DMS114 treated with DMSO at 0.1 percent for 48 hours (cell line): Measurements from ENCODE around the gene MICU2.

Source experiments
- DNase-seq: peaks from one replicate; lab custom pipeline; 2025; ENCODE audit not compliant: unreplicated experiment; lab: John Stamatoyannopoulos, UW

Gene MICU2

DNA sequence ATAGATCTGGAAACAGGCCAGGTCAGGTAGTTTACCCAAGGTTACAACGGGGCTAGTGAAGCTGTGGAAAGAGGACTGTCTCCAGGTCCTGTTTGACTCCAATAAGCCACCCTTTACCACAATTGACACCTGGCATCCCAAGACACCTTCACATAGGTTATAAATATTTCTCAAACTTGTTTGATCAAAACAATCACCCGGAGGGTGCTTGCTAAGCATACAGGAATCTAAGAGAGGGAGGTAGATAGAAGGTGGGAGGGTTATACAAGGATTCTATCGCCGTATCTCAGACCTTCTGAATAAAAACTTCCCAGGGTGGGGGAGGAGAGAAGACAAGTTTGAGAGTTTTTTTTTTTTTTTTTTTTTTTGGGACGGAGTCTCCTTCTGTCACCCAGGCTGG, 55.4 kb downstream of the MICU2 start:
- DNase-seq = no peak

DNA sequence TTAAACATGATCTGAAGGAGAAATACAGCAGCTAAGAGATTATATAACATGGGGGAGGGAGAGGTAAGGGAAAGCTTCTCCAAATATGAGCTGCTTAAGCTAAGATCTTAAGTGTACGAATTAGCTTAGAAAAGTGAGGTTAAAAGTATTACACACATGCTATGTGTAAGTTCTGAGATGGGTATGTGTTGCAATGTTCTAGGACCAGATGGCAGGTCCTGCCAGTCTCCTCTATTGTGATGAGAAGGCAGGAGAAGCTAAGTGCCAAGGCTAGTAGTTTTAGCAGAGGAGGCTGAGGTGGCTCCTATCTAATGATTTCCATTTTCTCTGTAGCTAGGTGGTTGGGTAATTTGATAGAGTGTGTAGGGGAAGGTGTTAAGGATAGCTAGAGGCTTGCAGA, 57.6 kb downstream of the MICU2 start:
- no peak for DNase-seq

DNA sequence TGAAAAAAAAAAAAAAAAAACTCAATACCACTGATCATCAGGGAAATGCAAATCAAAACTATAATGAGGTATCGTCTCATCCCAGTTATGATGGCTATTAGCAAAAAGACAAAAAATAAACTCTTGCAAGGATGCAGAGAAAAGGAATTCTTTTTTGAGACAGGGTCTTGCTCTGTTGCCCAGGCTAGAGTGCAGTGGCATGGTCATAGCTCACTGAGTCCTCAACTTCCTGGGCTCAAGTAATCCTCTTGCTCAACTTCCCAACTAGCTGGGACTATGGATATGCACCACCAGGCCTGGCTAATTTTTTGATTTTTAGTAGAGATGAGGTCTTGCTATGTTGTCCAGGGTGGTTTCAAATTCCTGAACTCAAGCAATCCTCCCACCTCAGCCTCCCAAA, 59.5 kb downstream of the MICU2 start:
- DNase-seq = no peak

DNA sequence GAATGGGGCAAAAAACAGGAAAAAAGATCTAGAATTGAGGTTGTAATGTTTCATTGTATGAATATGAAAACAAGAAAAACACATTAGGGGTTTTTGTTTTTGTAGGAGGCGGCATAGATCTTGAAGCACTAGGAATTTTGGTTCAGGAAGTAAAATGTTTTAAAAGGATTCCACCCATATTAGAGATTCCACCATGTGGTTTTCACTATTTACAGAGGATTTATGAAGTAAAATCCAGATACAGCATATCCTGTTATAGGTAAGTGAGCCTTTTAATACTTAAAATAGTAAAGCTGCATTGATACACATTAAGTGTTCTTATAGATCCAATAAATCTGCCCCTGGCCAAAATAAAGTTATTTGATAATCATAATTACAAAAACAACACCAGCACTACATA, 61.4 kb downstream of the MICU2 start:
- no peak for DNase-seq

DNA sequence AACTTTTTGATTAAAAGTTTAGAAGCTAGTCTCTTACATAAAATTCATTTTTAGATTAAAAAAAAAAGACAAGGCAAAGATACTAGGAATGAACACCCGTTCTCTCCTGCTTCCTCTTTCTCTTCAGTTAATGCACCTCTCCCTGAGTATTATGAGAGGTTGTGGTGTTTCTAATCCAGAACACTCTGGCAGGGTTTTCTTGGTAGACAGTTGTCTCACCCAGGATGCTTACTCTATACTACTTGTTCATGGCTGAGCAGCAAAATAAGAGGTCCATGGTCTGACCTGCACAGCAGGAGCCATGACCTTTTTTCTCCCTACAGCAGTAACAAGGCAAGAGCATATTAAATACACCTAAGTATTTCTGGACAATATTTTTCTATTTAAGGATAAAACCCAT, 62.0 kb downstream of the MICU2 start:
- DNase-seq = no peak

DNA sequence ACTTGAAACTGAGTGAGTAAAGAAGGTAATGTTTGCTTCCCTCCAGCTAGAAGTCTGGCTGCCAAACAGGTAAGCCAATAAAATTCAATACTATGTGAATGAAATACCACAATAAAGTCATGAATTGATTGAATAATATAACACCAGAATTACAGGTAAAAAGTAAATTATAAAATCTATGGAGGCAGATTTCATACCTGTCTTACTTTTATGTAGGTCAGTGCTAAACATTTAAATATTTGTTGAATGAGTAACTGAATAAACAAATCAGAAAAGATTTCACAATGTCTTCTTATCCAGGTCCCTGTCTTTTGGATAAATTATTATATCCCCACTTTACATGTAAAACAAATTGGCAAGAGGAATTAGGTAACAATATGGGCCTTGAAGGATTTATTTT, 62.7 kb downstream of the MICU2 start:
- no peak for DNase-seq

DNA sequence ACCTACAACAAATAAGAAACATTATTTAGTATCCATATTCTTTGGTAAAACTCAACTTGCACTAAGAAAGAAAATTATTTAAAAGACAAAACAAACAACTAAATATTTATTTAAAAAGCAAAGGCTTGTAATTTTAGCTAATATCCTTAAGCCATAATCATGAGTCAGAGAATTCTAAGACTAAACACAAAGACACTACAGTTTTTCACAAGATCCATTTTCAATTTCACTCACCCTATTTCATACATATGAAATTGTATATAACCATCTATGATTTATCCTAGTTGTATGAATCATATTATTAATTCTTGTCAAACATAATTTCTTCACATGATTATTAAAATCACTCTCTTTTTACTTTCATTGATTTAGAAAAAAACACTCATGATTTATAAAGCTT, 64.3 kb downstream of the MICU2 start:
- no peak for DNase-seq

DNA sequence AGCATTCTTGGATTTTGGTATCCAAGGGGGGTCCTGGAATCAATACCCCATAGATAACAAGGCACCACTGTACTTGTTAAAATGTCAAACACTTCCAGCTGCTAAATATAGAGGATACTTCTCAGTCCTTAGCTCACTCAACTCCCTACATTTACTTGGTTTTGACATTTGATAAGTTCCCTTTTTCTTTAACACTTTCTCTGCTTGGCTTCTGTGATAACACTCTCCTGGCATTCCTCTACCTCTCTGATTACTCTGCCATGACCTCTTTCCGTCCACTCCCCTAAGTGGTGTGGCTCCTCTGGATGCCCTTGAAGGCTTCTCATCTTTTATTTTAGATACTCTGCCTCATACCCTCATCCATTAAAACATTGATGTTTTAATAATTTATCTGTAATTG, 65.2 kb downstream of the MICU2 start:
- no peak for DNase-seq

DNA sequence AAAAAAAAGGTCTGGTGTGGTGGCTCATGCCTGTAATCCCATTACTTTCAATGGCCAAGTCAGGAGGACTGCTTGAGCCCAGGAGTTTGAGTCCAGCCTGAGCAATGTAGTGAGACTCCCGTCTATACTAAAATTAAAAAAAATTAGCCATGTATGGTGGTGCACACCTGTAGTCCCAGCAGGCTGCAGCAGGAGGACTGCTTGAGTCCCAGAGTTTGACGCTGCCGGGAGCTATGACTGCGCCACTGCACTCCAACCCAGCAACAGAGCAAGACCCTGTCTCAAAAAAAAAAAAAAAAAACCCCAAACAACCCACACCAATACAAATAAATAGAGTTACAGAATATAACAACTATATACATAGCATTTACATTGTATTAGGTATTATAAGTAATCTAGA, 65.7 kb downstream of the MICU2 start:
- no peak for DNase-seq

DNA sequence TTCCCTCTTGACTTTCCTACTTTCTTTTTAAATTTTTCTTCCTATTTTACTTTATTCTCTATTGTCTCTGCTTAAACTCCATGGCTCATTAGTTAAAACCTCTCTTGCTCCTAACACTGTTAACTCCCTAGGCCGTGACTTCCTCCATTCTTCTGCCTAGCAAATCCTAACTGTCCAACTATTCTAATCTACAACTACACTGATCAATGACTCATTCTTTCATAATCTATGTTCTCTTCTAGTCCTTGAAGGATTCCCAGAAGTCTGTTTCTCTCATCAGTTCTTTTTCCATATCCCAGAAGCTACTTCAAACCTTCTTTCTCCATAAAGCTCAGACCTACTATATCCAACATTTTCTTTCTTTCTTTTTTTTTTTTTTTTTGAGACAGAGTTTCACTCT, 66.9 kb downstream of the MICU2 start:
- DNase-seq = no peak

DNA sequence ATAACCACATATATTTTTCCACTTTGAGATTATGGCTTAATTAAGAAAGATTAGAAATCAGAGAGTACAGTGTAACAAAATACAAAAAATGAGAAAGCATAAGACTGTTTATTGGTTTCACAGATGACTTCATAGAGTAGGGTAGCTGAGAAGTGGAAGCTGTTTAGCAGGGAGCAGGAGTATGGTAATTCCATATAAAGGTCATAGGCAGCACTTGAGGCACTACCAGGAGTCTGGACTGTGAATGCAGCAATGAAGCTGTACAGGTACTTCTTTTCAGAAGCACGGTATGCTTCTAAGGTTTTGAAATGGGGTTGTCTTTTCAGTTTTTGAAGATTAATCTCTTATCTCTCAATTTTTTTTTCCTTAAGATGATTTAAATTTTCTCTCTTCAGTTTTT, 69.2 kb downstream of the MICU2 start:
- DNase-seq = no peak

DNA sequence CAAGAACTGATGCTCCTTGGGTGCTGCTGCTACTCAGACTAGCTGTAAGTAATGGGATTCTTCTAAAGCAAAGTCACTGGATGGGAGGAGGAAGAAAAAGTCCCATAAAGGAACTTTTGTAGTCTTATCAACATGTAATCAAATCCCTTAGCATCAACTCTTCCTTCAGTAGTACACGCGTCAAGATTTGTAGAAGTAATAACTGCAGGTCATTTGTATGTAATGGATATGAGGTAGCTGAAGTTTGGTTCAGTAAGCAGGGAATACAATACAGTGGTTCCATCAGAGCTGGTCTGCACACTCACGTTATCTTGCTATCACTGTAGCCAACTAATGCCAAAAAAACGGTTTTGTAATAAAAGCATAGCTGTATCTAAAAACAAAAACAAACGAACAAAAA, 72.5 kb downstream of the MICU2 start:
- no peak for DNase-seq

DNA sequence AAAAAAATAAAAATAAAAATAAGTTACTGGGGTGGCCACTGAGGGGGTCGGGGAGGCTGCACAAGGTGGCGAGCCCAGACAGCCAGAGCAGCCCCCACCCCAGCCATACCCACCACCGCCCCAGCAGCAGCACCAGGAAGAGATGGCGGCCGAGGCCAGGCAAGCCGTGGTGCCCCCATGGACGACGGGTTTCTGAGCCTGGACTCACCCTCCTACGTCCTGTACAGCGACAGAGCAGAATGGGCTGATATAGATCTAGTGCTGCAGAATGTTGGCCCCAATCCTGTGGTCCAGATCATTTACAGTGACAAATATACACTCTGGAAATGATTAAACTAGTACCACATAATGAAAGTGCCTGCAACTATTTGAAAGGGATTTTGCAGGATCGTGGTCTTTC, 73.3 kb downstream of the MICU2 start:
- DNase-seq = no peak

DNA sequence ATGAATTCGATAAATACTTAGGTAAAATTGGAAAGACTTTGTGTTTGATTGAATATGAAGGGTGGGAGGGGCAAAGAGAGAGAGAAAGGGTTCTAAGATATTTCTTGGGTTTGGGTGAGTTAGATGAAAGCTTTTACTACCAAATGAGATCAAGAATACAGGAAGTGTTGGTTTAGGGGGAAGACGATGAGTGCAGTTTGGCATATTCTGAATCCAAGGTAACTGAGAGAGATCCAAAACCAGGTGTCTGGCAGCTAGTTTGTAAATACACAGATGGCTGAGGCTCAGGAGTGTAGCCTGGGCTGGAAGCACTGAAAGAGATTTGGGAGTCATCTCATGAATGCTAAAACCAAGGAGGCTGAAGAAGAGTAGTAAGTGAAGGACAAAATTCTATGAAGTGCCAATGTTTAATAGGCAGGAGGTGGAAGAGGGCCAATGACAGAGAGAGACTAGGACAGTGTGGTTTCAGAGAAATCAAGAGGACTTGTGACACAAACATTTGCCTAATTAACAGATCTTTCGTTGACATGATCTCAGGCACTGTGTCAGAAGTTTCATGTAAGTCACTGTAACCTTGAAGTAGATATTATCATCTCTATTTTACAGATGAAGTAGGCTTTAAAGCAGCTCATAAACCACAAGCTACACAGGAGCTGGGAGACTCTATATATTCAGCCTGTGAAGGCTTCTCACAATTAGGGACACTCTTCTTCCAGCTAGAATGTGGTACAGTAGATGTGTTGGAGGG, 74.7 kb downstream of the MICU2 start:
- DNase-seq = no peak

DNA sequence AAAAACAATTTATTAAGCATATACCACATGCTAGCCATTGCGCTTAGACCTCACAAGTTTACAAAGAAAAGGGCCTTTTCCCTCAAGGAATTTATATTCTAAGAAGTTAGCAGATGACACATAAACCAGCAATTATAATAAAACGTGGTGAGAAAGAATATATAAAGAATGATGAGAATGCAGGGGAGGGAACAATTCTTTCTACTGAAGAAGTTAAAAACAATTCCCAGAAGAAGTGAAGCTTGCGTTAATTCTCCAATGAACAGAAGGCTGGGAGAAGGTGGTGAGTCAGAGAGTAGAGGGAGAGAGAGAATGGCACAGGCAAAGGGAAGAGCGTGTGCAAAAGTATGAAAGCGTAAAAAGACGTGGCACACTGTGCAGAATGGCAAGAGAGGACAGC, 75.4 kb downstream of the MICU2 start:
- DNase-seq = no peak

DNA sequence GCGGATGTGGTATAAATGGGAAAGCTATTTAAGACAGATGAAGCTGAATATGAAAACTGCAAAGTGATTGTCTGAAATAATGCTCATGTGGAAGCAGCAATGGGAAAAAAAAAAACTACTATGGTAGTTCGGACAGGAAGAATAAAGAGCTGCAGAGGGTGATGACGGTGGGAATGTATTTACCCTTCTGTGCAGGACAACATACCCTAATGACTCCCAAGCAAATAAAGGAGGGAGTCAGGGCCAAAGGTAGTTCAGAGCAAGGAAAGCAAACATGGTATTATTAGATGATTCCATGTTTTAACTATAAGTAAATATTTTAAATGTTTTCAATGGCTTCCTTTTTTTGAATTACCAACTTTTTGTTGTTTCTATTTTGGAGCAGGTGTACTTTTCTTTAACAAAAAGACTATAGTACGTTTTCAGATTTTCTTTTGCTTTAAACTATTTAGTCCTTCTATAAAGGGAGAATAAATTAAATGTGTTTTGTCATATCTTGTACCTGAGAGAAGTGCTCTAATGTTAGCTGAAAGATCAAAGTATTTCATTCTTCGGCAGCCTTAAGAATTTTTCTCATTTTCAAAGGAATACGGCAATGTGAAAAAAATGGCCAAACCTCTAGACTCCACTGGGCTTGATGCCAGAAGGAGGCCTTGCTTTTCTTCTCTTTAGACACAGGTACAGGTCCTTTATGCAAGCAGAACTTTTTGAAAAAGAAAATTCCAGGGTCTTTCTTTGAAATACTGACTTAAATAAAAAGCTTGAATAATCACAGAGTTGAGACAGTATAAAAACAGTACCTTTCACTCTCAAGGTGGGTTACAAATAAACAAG, 77.0 kb downstream of the MICU2 start:
- no peak for DNase-seq

DNA sequence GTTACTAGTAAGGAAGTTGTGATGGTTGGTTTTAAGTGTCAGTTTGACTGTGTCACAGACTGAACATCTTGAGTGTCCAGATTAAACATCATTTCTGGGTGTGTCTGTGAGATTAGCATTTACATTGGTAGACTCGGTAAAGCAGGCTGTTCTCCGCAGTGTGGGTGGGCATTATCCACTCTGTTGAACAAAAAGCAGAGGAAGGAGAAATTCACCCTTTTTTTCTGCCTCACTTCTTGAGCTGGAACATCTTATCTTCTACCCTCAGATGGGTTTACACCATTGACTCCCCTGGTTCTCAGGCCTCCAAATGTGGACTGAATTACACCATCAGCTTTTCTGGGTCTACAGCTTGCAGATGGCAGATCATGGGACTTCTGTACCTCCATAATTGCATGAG, 81.1 kb downstream of the MICU2 start:
- no peak for DNase-seq

DNA sequence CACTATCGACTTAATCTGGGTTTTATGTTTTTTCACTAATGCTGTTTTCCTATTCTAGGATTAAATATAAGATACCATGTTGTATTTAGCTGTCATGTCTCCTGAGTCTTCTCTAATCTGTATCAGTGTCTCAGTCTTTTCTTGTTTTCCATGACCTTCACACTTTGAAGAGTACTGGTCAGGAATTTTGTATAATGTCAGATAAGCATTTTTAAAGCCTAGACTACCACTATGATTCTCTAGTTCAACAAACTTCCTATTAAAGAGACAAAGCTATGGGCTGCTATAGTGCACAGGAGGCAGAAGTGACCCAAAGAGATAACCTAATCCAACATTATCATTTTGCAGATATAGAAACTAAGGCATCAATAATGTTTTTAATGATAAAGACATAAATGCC, 81.8 kb downstream of the MICU2 start:
- no peak for DNase-seq

DNA sequence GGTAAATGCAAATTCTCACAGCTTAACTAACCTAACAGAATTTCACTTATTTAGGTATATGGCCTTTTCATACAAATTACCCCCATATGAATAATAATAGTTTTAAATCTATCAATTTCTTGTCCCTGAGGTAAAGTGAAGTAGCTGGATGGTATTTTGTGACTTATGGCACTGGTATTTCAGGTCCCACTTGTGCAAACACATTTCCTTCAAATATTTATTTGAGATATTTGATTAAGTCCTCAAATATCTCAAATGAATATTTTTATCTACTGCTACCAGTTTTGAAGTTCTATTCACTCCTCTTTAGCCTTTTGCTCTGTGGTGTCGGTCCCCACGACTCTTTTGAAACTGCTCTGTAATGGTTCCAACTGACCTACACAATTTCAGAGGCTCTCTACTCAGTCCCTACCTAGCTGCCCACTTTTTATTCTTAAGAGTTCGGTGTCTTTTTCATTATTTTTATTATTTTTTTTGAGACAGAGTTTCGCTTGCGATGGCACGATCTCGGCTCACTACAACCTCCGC, 85.3 kb downstream of the MICU2 start:
- DNase-seq = no peak

DNA sequence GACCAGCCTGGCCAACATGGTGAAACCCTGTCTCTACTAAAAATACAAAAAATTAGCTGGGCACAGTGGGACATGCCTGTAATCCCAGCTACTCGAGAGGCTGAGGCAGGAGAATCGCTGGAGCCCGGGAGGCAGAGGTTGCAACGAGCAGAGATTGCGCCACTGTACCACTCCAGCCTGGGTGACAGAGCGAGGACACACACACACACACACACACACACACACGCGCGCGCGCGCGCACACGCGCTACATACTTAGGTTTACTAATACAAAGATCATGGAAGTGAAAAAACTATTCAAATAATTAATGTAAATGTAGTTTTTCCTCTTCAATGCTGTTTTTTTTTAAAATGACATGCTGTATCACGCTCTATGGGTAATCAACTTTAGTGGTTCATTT, 86.4 kb downstream of the MICU2 start:
- no peak for DNase-seq

DNA sequence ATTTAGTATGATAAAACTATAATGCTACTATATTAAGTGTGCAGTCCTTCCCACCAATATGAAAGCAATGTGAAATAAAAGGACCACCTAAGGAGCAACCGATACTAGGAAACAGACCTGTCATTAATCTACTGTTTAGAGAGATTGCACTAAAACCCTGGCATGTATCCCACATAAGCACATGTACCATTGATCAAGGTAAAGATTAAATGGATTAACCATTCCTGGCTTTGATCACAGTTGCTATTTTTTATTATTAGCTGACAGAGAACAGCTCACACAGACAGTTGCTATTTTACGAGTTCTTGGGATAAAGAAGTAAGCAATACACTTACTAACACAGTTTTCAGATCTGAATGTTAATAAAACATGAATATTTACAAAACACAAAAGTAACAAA, 87.2 kb downstream of the MICU2 start:
- DNase-seq = no peak

DNA sequence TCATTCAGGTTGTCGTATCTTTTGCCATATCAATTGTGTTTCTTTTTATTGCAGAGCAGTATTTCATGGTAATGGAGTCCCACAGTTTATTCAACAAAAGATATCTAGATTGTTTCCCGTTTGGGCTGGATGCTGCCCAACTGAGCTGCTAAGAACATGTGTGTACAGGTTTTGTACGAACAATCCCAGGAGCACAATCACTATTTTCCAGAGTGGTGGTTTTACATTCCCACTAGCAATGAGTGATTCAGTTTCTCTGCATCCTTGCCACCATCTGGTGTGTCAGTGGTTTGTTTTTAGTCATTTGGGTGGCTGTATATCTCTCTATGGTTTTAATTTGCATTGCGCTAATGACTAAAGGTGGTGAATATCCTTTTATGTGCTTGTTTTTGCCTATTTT, 92.1 kb downstream of the MICU2 start:
- DNase-seq = no peak
